Brain pericyte (primary cell): Measurements from ENCODE around the gene RXFP2.

ENCODE experiments used
- DNase-seq: peaks from one replicate; pipeline ENCODE4 v3.0.0-alpha.2; 2012; ENCODE audit warnings: low read depth, low spot score

Gene RXFP2

GRCh38 chr13:31767175-31767900 is 28.0 kb downstream of the RXFP2 start:
- no peak for DNase-seq

- no peak for DNase-seq
Observed at GRCh38 chr13:31768351-31768750, 29.0 kb downstream of the RXFP2 start.

- no peak for DNase-seq
Observed at GRCh38 chr13:31769575-31769974, 30.2 kb downstream of the RXFP2 start.

- DNase-seq = no peak
Observed at GRCh38 chr13:31772231-31772630, 32.9 kb downstream of the RXFP2 start.

GRCh38 chr13:31773538-31773937 is 34.2 kb downstream of the RXFP2 start:
- DNase-seq = no peak

GRCh38 chr13:31774186-31774750 is 34.9 kb downstream of the RXFP2 start:
- DNase-seq = no peak

- DNase-seq = no peak
Observed at GRCh38 chr13:31775148-31775547, 35.8 kb downstream of the RXFP2 start.

GRCh38 chr13:31775686-31776085 is 36.4 kb downstream of the RXFP2 start:
- no peak for DNase-seq

GRCh38 chr13:31781064-31781463 is 41.7 kb downstream of the RXFP2 start:
- DNase-seq = no peak

GRCh38 chr13:31786011-31786410 is 46.7 kb downstream of the RXFP2 start:
- DNase-seq = no peak

GRCh38 chr13:31790992-31791391 is 51.7 kb downstream of the RXFP2 start:
- DNase-seq = no peak

- no peak for DNase-seq
Observed at GRCh38 chr13:31793246-31793645, 53.9 kb downstream of the RXFP2 start.

- DNase-seq = no peak
Observed at GRCh38 chr13:31794452-31794851, 55.1 kb downstream of the RXFP2 start.

GRCh38 chr13:31797154-31797775 is 57.9 kb downstream of the RXFP2 start:
- no peak for DNase-seq

GRCh38 chr13:31798189-31798588 is 58.9 kb downstream of the RXFP2 start:
- DNase-seq = no peak

GRCh38 chr13:31801088-31801487 is 61.8 kb downstream of the RXFP2 start:
- DNase-seq = no peak

GRCh38 chr13:31803311-31803710 is 64.0 kb downstream of the RXFP2 start:
- no peak for DNase-seq

GRCh38 chr13:31805841-31806240 is 66.5 kb downstream of the RXFP2 start:
- no peak for DNase-seq

- DNase-seq = no peak
Observed at GRCh38 chr13:31807090-31807541, 67.8 kb downstream of the RXFP2 start.

- DNase-seq = no peak
Observed at GRCh38 chr13:31814536-31814935, 75.2 kb downstream of the RXFP2 start.

- DNase-seq = no peak
Observed at GRCh38 chr13:31815361-31816144, 76.2 kb downstream of the RXFP2 start.

GRCh38 chr13:31818236-31818635 is 78.9 kb downstream of the RXFP2 start:
- no peak for DNase-seq
